GM19193 (cell line): Measurements from ENCODE around the gene ZIC2.

ENCODE experiments used
- POLR2A ChIP-seq: IDR thresholded peaks from 4 replicates; pipeline ENCODE4 v1.6.1; 2011; ENCODE audit not compliant: insufficient read depth, insufficient read length; ENCODE audit errors: extremely low read depth

ZIC2 gene

DNA sequence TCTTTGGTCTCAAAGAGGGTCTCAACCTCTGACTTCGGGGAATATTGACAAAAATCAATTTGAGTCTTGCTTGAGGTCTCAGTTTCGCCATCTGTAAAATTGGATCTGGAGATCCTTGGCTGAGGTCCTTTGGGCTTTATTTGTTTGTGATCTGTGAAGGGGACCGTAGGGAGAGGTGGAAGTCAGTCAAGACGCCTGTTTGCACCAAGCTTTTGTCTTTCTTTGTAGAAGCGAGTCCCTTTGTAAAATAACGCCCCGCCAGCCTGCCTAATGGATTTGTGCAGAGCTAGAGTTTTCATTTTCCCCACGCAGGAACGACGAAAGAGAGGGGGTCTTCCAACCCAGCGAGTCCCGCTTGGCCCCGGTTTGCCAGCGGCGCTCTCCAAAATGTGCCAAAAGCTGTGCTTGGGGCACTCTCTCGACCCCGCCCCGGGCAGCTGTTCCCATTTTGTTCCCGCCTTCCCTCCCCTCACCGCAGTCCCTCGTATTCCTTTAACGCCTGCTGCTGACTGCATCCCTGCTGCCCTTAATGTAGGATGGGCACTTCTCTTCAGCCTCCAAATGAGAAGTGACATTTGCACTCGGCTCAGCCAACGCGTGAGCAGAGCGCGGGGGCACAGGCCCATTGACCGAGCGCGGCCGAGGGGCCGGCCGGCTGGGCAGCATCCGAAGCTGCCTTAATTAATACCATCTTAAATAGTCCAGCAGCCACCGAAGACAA is 23.0 kb upstream of the ZIC2 start:
- no peak for TF ChIP-seq POLR2A

DNA sequence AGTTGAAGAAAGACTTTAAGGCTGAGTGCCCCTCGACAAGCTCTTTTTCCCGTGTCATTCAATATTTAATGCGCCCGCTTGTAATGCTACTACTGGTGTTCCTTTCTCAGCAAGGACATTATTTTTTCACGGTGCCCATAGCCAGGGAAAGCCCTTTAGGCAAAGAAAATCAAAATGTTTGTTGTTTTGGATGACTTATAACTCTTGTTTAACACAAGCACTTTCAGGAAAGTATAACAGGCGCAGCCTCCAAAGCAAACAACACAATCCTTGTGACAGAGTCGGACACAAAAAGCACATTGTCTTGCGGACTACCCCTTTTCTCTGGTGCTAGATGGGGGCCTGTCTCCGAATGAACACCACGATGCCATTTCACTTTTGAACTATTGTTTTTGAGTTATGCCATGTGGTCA is 22.5 kb upstream of the ZIC2 start:
- TF ChIP-seq POLR2A, result no peak

GRCh38 chr13:99959540-99960230 is 21.9 kb upstream of the ZIC2 start:
- TF ChIP-seq POLR2A, result no peak

GRCh38 chr13:99960663-99961311 is 20.8 kb upstream of the ZIC2 start:
- no peak for TF ChIP-seq POLR2A

DNA sequence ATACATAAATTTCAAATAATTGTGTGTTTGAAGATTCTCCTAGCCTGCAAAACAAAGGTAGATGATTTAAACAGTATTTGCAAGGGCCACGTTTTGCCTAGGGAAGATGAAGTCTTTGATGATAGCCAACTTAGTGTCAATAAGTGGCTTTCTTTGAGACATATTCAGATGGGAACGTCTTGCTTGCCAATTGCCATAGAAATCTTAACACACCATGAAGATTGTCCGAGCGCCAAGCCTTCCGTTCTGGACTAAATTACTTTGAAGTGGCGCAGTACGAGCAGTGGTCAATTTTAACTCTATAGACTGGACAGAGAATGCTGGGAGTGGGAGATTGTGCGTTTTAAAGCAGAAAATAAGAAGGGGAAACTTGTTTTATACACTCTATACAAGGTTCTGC is 19.9 kb upstream of the ZIC2 start:
- no peak for TF ChIP-seq POLR2A

DNA sequence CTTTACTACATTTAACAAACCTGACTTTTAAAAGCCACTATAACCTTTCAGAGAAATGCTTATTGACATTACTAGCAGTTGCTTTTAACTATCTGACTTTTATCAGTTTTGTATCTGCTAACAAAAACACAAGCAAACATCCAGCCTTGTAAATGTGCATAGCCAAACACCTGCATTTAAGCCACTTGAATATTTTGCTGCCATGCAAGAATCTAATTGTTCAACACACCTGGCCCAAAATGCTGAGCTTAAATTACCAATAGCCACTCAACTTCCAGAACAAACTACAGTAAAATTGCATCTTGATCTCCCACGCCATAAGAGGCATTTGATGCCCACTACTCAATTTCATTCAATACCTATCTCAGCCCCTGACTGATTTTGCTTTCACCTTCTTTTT is 19.3 kb upstream of the ZIC2 start:
- TF ChIP-seq POLR2A, result no peak

DNA sequence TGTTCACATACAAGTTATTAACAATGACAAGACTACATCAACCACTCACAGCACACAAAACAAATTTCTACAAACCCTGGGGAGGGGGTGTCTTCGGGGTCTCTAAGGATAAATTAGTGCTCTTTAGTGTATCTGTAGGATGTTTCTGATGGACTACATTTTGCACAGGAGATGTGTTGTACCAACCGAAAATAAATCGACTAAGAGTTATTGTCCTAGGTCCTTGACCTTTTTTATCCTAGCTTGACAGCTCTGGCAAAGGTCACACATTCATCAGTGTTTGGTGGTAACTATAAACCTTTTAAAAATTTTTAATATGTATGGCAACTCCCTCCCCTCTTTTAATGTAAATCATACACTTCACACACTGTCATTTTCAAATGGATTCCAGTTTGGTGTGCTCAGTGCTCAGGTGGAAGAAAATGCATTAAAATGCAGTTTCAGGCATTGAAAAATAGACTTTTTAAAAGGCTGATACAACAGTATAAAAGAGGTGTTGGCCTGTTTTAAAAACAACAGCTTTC is 17.7 kb upstream of the ZIC2 start:
- no peak for TF ChIP-seq POLR2A

- no peak for TF ChIP-seq POLR2A
Measured at GRCh38 chr13:99965329-99966000, 16.1 kb upstream of the ZIC2 start.

- no peak for TF ChIP-seq POLR2A
Measured at GRCh38 chr13:99966064-99966805, 15.3 kb upstream of the ZIC2 start.

GRCh38 chr13:99967498-99967868 is 14.1 kb upstream of the ZIC2 start:
- no peak for TF ChIP-seq POLR2A

DNA sequence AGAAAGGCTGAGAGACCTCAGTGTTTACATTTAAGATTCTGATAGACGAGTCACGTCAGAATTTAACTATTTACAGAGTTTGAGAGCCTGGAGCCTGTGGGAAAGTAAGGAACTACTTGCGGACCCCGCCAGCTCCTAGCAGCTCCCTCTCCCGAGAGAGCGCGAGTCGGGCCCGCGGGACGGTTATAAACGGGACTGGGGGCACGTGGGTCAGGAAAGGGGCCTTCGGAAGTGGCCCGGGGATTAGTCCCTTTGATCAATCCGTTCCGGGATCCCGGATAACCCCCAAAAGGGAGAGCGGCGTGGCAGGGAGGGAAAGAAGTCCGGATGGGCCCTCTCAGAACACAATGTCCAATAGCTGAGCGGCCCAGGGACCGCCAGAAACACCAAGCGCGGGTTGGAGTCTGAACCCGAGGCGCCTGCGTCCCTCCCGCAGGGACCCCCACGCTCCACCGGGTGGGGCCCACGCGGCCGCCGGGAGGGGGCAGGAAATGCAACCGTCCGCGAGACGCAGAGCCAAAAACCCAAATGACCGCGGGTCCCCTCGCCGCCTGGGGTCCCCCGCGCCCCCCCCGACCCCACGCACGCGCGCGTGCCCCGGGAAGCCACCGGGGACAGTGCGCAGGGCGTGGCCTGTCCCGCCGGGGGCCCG is 13.6 kb upstream of the ZIC2 start:
- TF ChIP-seq POLR2A, result no peak

DNA sequence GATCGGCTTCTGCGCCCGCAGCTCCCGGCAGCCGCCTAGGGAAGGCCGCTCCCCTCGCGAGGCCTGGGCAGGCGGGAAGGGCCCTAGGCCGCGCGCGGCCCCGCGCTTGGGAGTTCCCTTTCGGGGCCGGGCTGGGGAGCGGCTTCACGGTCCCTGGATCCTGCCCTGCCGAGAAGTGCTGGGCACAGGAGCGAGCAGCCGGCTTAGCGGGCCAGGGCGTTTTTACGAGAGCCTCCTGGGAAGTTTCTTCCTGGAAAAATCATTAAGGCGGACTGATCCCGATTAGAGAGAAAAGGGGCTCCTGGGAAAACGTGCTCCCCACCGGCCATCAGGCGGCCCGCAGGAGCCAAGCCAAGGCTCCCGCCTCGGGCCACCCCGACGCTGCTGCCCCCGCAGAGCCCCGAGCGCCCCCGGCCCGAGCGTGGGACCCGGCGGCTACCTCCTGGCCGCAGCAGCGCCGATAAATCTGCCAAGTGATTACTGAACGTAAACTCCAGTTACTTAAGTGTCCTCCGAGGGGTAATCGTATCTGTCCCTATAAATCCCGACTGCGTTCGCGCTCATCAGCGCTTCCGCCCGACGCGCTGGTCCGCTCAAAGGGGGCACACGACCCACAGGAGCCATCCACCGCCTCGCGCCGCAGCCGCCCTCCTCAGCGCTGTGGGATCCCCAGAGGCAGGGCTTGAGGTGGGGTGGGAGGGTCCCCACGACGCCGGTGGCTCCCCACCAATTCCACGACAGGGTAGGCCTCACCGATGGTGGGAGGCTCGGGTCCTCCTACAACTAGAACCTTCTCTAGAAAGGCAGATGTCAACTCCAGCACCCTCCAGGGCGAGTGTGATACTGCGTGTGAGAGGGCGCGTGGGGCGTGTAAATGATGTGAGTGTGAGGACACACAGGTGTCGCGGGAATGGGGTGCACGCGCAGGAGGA is 12.8 kb upstream of the ZIC2 start:
- no peak for TF ChIP-seq POLR2A

- TF ChIP-seq POLR2A, result no peak
Measured at GRCh38 chr13:99969453-99969918, 12.1 kb upstream of the ZIC2 start.

DNA sequence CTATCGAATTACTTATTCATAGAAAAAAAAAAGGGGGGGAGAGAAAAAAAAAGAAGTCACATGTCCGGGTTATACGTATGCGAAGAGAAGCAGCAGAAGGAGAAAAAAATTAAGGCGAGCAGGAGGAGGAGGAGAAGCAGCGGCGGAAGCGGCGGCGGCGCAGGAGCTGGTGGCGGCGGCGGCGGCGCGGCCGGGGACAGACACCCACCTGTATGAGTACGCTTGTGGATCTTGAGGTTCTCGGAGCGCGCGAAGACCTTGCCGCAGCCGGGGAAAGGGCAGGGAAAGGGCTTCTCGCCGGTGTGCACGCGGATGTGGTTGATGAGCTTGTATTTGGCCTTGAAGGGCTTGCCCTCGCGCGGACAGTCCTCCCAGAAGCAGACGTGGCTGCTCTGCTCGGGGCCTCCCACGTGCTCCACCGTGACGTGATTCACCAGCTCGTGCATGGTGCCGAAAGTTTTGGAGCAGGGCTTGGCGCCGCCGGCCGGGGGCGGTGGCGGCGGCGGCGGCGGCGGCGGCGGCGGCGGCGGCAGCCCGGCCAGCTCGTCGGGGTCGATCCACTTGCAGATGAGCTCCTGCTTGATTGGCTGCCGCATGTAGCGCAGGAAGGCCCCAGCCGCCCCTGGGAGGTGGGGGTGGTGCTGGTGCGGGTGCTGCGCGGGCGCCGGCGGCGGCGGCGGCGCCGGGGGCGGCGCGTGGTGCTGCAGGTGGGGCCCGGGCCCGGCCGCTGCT is 11.5 kb upstream of the ZIC2 start:
- TF ChIP-seq POLR2A, result no peak
